GM21367 (cell line): ENCODE data around the gene SOAT2.
A peak's percentile ranks its signal among the peaks of the same experiment; 100 is the strongest.

ENCODE experiments used
- ATAC-seq: cut with Tn5 transposase; IDR thresholded peaks from one replicate; pipeline ENCODE4 v1.9.1; 2021; ENCODE audit not compliant: unreplicated experiment

The SOAT2 gene

DNA sequence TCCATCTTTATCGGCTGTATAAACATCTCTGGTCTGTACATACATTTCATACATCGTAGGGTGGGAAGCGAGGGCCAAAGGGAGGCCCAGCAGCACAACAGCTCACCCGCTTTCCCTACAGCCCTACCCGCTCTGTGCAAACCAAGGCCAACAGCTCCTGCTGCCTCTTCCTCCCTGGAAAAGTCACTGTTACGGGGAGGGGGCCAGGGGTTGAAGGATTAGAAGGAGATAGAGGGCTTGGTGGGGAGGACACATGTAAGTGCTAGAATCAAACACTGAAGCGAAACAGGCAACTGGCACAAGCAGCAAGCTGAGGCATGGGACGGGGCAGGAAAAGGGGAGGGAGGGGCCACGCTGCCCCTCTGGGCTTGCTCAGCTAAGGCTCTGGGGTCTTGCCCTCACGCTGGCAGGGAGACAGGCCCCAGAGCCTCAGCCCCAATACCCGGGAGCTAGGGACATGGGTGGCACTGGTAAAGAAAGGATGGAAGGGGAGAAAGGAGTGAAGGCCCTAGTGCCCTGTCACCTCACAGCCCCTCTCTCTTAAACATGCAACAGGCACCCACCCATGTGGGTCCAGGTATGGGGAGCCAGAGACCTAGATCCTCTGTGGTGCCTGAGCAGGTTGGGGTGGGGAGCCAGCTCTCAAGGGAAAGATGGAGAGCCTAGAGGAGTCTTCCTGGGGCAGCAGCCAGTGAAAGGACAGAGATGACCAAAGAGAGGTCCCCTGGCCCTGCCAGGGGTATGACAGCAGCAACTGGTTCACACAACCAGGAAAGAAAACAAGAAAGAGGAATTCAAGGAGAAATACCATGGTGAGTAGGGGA, 38.5 kb upstream of the SOAT2 start:
- no peak for ATAC-seq

- ATAC-seq: no peak
Observed at GRCh38 chr12:53065470-53065869, 37.8 kb upstream of the SOAT2 start.

- ATAC-seq: no peak
Observed at GRCh38 chr12:53065975-53066931, 37.0 kb upstream of the SOAT2 start.

- no peak for ATAC-seq
Observed at GRCh38 chr12:53067074-53067992, 36.0 kb upstream of the SOAT2 start.

DNA sequence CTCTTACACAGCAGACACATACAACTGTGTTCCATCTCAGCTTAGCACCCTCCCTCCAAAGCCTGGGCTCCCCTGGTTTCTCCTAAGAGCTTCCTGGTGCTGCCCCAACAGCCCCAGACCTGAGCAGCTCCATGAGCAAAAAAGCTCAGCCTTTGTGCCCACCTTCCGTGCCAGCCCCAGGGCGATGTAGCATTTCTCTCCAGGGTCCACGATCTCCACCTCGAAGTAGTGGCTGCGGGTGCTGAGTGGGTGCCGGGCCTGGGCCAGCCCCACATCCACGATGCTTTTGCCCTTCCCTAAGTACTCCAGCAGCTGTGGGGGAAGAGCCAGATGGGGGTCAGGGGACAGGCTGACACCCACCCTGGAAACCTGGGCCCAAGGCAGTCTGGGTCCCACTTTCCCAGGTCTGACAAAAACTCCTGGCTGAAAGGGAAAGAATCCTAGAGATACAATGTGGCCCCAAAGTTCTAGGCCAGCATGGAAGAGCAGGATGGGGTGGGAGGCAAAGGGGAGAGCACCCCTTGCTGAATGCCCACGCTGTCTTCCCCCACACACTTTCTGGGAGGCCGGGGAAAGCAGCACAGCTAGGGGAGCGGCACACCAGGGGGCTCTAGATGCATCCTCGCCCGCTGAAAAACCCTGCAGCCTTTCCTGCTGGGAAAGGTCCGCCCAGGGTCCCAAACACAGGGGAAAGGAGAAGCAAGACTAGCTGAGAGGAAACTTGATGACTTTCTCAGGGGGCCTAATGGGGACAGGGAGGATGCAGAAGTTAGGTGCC, 35.1 kb upstream of the SOAT2 start:
- ATAC-seq: no peak

DNA sequence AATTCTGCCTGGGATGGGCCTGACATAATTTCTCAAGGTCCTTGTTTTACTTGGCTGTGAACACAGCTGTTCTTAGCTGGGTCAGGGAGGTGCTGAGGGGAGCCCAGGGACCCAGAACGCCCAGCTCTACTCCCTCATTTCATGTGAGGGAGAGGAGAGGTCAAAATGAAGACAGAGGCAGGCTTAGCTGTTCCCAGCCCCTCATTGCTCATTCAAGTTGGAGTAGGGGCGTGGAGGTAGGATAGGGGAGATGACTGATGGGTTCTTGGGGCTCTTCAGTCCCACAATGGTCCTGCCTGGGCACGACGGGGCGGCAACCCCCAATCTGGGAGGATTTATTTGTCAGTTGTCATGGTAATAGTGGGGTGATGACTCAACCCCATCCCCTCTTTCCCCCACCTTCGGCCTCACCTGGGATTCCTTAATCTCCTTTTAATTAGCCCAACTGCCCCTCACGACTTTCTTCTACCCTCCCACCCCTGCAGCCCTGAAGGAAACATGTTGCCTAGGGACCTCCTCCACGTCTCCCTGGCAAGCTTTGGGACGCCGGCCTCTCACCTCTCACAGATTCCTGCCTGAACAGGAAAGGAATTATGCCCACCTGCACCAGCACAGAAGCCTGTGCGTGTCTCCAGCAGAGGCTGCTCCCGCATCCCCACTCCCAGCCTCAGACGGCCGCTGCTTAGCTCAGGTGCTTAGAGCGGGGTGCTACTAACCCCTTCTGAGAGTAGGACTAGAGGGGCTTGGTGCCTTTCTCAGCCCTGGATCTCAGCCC, 34.3 kb upstream of the SOAT2 start:
- no peak for ATAC-seq

DNA sequence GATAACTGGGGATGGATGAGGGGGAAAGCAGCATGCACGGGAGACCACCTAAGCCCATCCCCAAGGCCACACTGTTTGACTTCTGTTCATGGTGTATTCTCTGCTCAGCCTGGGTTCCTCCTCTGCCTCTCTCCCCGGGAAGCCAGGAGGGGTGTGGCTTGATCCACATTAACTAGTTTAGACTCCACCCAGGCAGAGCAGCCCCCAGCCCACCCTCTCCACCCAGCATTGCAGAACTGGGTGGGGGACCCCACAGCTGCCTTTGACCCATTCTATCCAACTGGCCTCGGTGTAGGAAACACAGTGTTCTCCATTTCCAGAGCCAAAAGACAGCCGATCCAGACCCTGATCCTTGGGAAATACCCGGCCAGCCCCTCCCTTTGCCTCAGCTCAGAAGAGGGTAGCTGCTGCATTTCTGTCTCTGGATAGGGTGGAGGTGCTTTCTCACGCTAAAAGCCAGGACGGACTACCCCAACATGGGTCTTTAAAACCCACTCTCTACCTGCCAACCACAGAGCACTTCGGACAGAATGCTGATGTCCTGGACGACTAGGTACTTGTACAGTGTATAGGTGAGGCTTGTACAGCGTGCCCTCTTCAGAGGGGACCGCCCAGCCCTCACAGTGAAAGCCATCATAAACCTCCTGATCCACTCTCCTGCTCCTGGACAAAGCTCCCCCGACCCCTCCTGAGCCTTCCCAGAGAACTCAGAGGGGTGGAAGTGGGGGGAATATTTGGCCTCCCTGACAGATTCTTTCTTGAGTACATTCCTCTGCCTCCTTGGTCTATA, 33.5 kb upstream of the SOAT2 start:
- no peak for ATAC-seq

GRCh38 chr12:53070877-53071492, 32.3 kb upstream of the SOAT2 start:
- ATAC-seq: no peak

- ATAC-seq: no peak
Observed at GRCh38 chr12:53071591-53072551, 31.4 kb upstream of the SOAT2 start.

- ATAC-seq: no peak
Observed at GRCh38 chr12:53073881-53074280, 29.4 kb upstream of the SOAT2 start.

DNA sequence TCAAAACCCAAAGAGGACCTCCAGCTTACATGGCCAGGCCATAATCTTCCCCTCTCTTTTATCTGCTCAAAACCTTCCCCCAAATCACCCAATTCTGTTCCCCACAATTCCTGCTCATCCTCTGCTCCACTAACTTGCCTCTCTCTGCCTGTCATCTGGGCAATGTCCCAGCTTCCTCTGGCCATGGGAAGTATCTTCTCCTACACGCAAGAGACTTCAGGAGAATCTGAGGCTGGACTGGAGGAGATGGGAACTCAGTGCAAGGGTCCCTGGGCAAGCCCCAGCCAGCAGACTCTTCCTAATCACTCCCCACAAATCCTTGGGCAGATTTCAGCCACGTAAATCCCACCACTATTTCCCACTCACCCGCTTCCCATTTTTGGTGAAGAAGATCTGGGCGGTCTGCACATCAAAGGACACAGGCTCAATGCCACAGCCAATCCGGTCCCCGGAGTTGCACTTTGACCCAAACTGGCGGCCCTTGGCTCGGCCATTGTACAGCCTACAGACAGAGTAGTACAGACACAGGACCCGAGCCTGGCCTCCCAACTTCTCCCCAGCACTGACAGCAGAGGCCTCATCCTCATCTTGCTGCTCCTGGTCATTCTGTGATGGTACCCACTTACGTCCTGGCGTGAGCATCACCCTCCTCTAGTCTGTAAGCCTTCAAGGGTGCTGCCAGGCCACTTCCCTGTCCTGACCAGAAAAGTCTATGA, 28.8 kb upstream of the SOAT2 start:
- no peak for ATAC-seq

GRCh38 chr12:53074999-53075370, 28.3 kb upstream of the SOAT2 start:
- ATAC-seq: no peak

DNA sequence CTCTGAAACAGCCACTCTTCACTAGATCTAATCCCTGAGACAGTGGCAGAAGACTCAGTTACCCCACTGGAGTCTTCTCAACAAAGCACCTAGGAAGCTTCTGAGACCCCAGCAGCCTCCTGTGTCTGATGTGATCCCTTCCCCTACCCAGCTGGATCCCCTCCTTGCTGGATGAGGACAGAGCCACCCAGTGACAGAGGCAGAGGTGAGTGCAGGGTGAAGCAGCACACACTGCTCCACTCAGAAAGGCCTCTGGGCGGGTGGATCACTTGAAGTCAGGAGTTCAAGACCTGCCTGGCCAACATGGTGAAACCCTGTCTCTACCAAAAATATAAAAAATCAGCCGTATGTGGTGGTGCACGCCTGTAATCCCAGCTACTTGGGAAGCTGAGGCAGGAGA, 26.8 kb upstream of the SOAT2 start:
- ATAC-seq: no peak

DNA sequence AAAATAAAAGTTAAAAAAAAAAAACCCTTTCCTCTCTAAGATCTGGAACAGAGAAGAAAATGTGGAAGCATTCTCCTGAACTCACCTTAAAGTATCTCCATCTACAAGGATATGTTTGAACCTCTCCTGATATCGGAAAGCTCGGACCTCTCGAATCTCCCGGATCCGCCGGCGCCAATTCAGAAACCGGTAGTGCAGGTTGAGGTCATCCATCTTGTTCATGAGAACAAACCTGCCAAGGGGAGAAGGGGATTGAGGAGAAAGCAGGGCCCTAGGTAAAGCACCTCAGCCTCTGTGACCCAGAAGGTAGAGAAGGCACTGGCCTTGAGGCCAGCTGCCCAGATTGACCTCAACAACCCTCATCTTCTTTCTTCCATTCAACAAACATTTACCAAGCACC, 26.3 kb upstream of the SOAT2 start:
- no peak for ATAC-seq

- peak; percentile 9 for ATAC-seq
Observed at GRCh38 chr12:53078425-53079225, 24.7 kb upstream of the SOAT2 start.
